Calu3 (cell line): Measurements from ENCODE around the gene LAMC3. TPM values are rescaled to one million over a fixed set of nuclear protein-coding genes. Genes with fewer than 3 reads are reported as not detected.

Experiments
- BruUV-seq: library from RNA; stranded (reverse); fragments of 400-500 nt; replicated peaks from 2 replicates; lab custom pipeline; 2021; lab: Mats Ljungman, UMichigan
- CTCF ChIA-PET: fragments of 300-600 bp; sonication (Branson Sonifier 250); formaldehyde crosslinking; loops from one replicate; lab custom pipeline; 2022; ENCODE audit warnings: antibody characterized with exemption; lab: Charles Lee
- DNase-seq: peaks from one replicate; pipeline ENCODE4 v3.0.0; 2022
- H3K27ac Mint-ChIP-seq: one replicate; pipeline ENCODE4 v1.8.0; 2022; ENCODE audit warnings: mixed read lengths; ENCODE audit not compliant: unreplicated experiment
- H3K27me3 Mint-ChIP-seq: one replicate; pipeline ENCODE4 v1.8.0; 2022; ENCODE audit warnings: mixed read lengths; ENCODE audit not compliant: unreplicated experiment
- H3K36me3 Mint-ChIP-seq: one replicate; pipeline ENCODE4 v1.8.0; 2022; ENCODE audit warnings: mild to moderate bottlenecking, moderate library complexity, mixed read lengths; ENCODE audit not compliant: insufficient read depth, unreplicated experiment
- H3K4me1 Mint-ChIP-seq: one replicate; pipeline ENCODE4 v1.8.0; 2022; ENCODE audit warnings: mild to moderate bottlenecking, low read depth, mixed read lengths; ENCODE audit not compliant: unreplicated experiment
- H3K4me3 Mint-ChIP-seq: one replicate; pipeline ENCODE4 v1.8.0; 2022; ENCODE audit warnings: mild to moderate bottlenecking, low read depth, moderate library complexity, mixed read lengths; ENCODE audit not compliant: unreplicated experiment
- H3K9me3 Mint-ChIP-seq: one replicate; pipeline ENCODE4 v1.8.0; 2022; ENCODE audit warnings: low read depth, mixed read lengths; ENCODE audit not compliant: unreplicated experiment
- intact Hi-C: fragments of 100-400 bp; cut with micrococcal nuclease; formaldehyde crosslinking; loops from one replicate; pipeline ENCODE4 v1.10.0; 2022; ENCODE audit not compliant: unreplicated experiment
- total RNA-seq: library from RNA; stranded (reverse); gene quantifications from 2 replicates; pipeline ENCODE4 v1.2.3, GENCODE V29; 2022
- TF ChIP-seq, protein P1 (sequence below): fragments of 200-600 bp; IDR thresholded peaks from one replicate; pipeline ENCODE4 v1.8.0; 2022; ENCODE audit warnings: antibody characterized with exemption; ENCODE audit not compliant: unreplicated experiment

The LAMC3 gene
- total RNA-seq, 1 experiment from 2014 or later, result not detected

DNA sequence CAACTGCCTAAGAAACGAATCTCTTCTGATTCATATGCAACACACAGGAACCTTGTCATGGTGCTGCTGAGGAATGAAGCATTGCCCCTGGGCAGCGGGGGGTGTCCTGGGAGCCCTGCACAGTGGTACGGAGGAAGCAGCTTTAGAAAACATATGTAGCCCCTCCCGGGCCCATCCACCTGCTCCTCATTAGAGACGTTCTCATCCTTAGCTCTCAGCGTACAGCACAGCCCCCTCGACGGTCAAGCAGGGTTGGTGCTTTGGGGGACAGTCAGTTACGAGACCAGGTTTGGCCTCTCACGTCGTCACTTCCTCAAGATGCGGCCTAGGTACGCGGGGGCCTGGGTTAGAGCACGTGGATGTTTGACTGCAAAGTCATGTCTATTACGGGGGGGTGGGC, 28.4 kb upstream of the LAMC3 start:
- CTCF ChIA-PET, result no interaction called here
- peaks cover 60% of the 10 kb centered on the region for H3K27me3 Mint-ChIP-seq
- no peak overlapping the region for H3K27ac Mint-ChIP-seq
- no TSS peak for BruUV-seq
- H3K36me3 Mint-ChIP-seq, result no peaks in the 10 kb centered on the region
- H3K9me3 Mint-ChIP-seq, result no peaks in the 10 kb centered on the region
- no peaks in the 10 kb centered on the region for H3K4me1 Mint-ChIP-seq
- intact Hi-C loops, result no loop called here
- no peak overlapping the region for H3K4me3 Mint-ChIP-seq
- DNase-seq, result no peak
- TF ChIP-seq, protein P1, sequence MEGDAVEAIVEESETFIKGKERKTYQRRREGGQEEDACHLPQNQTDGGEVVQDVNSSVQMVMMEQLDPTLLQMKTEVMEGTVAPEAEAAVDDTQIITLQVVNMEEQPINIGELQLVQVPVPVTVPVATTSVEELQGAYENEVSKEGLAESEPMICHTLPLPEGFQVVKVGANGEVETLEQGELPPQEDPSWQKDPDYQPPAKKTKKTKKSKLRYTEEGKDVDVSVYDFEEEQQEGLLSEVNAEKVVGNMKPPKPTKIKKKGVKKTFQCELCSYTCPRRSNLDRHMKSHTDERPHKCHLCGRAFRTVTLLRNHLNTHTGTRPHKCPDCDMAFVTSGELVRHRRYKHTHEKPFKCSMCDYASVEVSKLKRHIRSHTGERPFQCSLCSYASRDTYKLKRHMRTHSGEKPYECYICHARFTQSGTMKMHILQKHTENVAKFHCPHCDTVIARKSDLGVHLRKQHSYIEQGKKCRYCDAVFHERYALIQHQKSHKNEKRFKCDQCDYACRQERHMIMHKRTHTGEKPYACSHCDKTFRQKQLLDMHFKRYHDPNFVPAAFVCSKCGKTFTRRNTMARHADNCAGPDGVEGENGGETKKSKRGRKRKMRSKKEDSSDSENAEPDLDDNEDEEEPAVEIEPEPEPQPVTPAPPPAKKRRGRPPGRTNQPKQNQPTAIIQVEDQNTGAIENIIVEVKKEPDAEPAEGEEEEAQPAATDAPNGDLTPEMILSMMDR, result no peak

DNA sequence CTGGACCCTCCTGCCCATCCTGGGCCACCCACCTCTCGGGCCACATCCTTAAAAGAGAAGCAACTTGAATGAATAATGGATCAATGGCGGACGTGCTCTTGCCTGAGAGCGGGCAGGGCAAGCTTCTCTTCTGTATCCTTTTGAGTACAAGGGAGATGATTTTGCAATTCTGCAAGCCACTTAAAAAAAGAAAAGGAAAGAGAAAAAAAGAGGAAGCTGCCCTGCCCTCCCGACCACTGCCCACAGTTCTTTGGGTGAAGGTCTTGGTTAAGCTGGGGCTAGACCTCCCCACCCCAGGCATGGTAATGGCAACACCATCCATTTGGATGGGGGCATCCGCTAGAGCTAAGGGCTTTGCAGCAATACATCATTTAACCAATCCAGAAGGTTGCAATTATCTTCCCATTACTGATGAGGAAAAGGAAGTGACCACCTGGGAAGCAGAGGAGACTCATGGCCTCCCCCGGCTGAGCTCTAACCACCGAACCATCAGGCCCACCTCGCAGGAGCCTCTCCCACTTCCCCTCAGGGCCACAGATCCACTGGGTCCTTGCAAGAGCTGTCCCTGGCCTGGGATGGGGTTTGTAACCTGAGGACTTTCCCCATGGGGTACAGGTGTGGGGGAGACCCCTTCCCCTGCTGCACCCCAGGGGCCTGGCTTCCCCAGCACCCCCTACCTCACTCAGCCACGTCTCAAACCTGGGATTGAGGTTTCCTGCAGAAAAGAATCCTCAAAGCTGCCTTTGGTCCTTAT, 27.8 kb upstream of the LAMC3 start:
- Mint-ChIP-seq H3K27me3 (peaks cover 67% of the 10 kb centered on the region), H3K9me3 (no peaks in the 10 kb centered on the region), H3K4me3 (no peak overlapping the region), H3K36me3 (no peaks in the 10 kb centered on the region), H3K4me1 (no peaks in the 10 kb centered on the region), H3K27ac (no peak overlapping the region)
- TF ChIP-seq, protein P1, result no peak
- DNase-seq, result no peak
- no TSS peak for BruUV-seq
- CTCF ChIA-PET, result no interaction called here
- intact Hi-C loops, result no loop called here

DNA sequence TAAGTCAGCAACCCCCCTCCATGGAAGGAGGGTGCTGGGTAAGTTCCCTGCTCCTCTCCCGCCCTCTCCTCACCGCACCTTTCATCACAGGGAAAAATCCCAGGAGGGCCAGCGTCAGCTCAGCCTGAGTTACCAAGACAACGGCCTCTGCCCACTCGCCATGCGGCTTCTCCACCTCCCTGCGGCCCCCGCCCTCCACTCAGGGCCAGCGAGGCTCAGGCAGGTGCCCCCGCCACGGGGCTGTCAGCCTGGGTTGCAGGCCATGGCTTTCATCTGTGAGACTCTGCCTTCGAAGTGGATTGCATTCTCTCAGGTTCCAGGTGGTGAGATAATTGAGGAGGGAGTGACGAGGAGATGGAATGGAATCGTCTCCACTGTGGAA, 27.2 kb upstream of the LAMC3 start:
- Mint-ChIP-seq H3K27me3 (peaks cover 72% of the 10 kb centered on the region), H3K4me1 (no peaks in the 10 kb centered on the region), H3K36me3 (no peaks in the 10 kb centered on the region), H3K27ac (no peak overlapping the region), H3K4me3 (no peak overlapping the region), H3K9me3 (no peaks in the 10 kb centered on the region)
- intact Hi-C loops, result no loop called here
- BruUV-seq, result no TSS peak
- DNase-seq, result no peak
- TF ChIP-seq, protein P1, result no peak
- CTCF ChIA-PET, result no interaction called here

DNA sequence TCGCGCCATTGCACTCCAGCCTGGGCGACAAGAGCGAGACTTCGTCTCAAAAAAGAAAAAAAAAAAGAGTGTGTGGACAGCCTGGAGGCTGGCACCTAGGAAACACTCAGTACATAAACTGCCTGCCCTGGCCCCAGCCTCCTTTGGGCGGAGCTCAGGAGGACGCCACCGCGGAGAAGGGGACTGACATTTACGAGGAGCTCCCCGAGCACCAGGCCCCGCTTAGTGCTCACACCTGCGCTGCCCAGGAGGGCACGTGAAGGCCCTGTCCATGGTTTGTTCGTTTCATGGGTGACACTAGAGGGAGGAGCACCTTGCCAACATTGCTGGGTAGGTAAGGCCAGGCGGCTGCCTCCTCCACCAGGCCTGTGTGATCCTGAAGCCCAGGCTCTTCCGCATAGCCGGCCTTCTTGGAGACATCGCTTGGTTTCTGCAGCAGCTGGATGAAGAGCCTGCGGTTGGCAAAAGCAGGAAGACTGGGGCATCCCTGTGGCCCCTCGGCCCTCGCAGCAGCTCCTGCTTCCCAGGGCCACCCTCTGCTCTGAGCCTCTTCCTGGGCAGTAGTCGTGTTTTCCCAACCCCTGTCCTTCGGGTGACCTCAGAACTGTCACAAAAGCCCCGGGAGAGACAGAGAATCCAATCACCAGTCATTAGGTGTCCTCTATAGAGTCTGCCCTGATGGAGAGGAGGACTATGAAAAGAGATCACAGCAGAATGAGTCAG, 26.2 kb upstream of the LAMC3 start:
- H3K4me3 Mint-ChIP-seq, result no peak overlapping the region
- intact Hi-C loops, result no loop called here
- no peaks in the 10 kb centered on the region for H3K9me3 Mint-ChIP-seq
- no TSS peak for BruUV-seq
- no peaks in the 10 kb centered on the region for H3K4me1 Mint-ChIP-seq
- H3K36me3 Mint-ChIP-seq, result no peaks in the 10 kb centered on the region
- TF ChIP-seq, protein P1, result no peak
- peaks cover 83% of the 10 kb centered on the region for H3K27me3 Mint-ChIP-seq
- CTCF ChIA-PET, result no interaction called here
- DNase-seq, result no peak
- no peak overlapping the region for H3K27ac Mint-ChIP-seq
